Esophagus mucosa (tissue), 1 donor: ENCODE data around the gene EPB41L4A. TPM values are rescaled to one million over a fixed set of nuclear protein-coding genes. Genes with fewer than 3 reads are reported as not detected.

Experiments
- ATAC-seq: fragments of 200-7000 bp; cut with Tn5 transposase; one replicate; pipeline ENCODE4 v1.9.1; 2020
- total RNA-seq: library from RNA; stranded (reverse); gene quantifications from one replicate; pipeline ENCODE4 v1.2.4, GENCODE V29; 2023
- donor health status: DM: yes; HTN: yes; CAD: no.

The EPB41L4A gene
- total RNA-seq, 1 donor from 2014 or later = 35.1 TPM

DNA sequence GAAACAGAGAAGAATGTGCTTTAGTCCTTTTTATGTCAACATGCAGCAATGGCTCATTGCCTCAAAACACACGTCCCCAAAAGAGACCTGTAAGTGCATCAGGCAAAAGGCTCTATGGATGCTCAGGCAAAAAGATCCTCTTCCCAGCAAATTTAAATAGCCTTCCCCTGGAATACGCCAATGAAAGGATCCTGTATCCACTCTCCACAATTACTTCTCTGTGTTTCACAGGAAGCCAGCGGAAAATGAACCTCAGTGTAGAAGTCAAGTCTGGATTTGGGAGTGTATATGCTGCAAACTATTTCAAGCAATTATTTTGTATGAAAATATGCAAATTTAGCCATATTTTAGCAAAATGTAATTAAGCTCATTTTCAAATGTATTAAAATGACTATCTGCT is 217.9 kb downstream of the EPB41L4A start:
- ATAC-seq = no peak

GRCh38 chr5:112200131-112200530 is 218.9 kb downstream of the EPB41L4A start:
- ATAC-seq = no peak

- no peak for ATAC-seq
These were observed 222.5 kb downstream of the EPB41L4A start for GRCh38 chr5:112196584-112196983.

GRCh38 chr5:112195924-112196323 is 223.2 kb downstream of the EPB41L4A start:
- no peak for ATAC-seq

DNA sequence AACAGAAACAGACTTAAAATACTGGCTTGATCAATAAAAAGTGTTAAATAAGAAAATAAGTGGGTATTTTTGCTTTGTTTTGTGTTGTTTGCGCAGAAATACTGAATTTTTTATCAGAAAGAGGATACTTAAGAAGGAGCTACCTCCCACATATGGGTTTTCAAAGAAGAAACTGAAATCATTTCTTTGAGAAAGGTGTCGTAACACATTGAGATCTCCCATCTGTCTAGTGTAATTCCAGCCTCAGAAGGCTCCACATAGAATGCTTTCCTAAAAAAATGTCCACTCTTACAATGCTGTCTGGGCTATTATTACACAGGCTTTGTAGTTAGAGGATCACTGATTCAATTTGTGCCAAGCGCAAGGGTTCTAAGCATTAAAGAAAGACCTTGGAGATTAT is 226.2 kb downstream of the EPB41L4A start:
- no peak for ATAC-seq

DNA sequence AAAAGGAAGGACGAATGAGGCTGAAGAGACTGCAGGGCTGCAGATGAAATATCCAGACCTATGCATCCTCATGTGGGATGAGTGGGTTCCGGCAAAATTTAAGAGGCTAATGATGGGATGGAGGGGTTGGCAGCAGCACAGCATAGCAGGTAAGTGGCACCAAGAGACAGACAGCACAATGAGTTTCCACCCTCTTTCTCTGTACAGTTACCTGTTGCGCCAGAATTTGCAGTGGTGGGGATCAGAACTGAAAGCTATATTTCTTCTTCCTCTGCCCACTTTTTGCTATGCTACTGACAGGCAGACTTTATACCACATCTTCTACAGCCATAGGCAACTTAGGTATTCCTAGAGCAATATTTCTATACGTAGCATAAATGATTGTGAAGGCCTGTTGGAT is 227.0 kb downstream of the EPB41L4A start:
- ATAC-seq = no peak

- ATAC-seq = no peak
These were observed 229.7 kb downstream of the EPB41L4A start for GRCh38 chr5:112189391-112189790.

DNA sequence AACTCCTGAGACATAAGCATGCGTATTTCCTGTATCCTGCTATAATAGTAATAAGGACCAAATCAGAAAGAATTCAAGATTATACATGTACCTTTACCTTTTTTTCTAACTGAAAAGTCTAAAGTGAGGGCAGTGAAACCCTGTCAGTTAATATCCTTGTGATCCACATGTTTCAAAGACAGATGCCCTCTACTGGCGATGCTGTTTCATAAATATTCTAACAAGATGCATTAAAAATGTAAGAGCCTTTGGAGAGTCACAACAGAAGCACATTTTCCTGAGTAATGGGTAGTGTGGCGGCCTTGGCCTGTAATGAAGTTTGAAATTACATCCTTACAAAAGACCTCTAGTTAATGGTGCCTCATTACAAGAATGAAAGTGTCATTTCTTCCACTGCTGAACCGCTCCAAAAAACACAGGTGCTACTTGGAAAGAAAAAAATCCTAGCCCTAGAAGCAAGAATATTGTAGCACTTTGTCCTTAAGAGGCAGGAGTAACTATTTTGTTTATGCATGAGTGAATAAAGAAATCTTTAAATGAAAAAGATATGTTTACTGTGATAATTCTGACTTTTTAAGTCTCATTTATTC is 232.6 kb downstream of the EPB41L4A start:
- no peak for ATAC-seq

DNA sequence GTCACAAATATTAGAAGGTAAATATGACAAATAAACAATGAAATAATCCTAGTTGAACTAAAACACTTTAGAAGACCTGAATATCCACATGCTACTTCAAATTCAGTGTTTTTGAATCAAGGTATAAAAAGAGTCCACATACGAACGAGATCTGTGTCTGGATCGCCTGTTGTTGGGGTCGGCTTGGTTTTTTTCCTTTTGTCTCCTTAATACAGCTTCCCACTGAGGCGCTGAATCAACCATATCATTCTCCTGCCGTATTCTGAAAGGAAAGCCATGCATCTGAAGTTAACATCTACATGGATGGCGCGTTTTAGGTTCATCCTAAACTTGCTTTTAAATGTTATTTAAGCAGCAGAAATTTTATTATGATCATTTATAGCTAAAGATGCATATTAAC is 235.2 kb downstream of the EPB41L4A start:
- ATAC-seq = no peak

- ATAC-seq = peak; percentile 87
These were observed 235.9 kb downstream of the EPB41L4A start for GRCh38 chr5:112183103-112183711.

DNA sequence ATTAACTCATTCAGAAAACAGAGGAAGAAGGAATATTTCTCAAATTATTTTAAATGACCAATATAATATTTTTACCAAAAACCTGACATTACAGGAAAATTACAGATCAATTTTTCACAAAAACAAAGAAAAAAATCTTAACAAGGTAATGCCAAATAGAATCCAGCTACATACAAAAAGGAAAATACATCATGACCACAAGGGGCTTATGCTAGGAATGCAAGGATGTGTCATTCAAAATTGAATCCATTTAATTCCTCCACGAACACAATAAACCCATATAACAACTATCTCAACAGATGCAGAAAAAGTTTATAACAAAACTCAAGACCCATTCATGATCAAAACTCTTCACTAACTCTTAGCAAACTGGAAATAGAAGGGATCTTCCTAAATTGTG is 239.8 kb downstream of the EPB41L4A start:
- no peak for ATAC-seq

GRCh38 chr5:112174959-112175594 is 244.0 kb downstream of the EPB41L4A start:
- peak; percentile 61 for ATAC-seq

- ATAC-seq = no peak
These were observed 253.0 kb downstream of the EPB41L4A start for GRCh38 chr5:112165897-112166737.

- ATAC-seq = no peak
These were observed 253.7 kb downstream of the EPB41L4A start for GRCh38 chr5:112165399-112165798.

- no peak for ATAC-seq
These were observed 255.6 kb downstream of the EPB41L4A start for GRCh38 chr5:112163435-112163834.

GRCh38 chr5:112161392-112161748 is 257.7 kb downstream of the EPB41L4A start:
- no peak for ATAC-seq

DNA sequence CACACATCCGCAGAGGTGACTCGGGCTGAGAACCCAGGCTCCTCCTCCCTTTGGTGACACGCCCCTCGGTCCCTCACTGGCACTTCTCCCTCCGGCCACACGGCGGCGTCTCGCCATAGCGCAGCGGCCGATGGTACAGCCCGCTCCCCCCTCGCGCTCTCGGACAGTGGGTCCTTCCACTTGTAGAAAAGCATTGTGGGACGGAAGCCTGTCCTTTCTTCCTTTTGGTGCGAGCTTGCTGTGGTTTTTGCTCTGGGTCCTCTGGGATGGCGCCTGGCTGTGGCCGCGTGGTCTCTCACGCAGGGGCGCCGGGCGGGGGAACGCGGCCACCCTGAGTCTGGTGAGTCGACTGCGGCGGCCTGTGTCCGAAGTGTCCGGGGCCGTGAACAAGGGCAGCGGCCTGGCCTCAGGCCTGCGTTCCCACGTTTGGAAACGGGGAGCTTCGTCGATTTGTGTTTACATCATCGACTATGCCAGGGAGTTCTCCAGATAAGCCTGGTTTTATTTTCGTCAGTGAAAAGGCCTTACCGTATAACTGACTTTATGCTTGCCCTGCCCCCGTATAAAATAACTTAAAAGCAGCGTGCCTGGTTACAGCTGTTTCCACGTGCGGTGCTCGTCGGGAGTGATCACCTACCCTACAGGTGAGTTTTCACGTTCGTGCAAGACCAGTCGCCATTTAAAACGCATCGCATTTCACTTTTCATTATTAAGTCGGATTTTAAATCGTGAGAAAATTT is 258.3 kb downstream of the EPB41L4A start:
- peak; percentile 99 for ATAC-seq

DNA sequence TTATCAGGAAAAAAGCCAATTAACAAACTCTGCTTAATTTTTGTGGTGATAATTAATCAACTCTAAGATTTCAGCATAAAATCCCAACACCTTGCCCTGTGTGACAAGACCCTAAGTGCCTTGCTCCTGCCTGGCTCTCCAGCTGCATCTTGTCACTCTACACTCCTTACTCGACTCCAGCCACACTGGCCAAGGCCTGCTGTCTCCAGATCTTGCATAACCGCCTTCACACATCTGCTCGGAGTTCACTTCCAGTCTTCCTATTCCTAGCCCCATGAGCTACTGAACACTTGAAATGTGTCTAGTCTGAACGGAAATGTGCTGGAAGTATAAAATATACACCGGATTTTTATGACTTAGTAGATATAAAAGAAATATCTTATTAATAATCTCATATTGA is 259.6 kb downstream of the EPB41L4A start:
- no peak for ATAC-seq

DNA sequence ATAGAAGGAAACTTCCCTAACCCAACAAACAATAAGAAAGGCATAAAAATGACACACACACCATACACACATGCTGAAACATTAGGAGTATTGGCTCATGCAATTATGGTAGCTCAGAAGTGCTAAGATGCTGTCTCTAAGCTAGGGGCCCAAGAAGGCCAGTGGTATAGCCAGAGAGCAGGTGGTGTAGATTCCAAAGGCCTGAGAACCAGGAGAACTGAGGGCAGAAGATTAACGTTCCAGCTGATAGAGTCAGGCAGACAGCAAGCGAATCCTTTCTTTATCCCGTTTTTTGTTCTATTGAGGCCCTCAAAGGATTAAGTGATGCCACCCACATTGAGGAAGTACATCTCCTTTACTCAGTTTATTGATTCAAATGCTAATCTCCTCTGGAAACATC is 262.9 kb downstream of the EPB41L4A start:
- ATAC-seq = no peak

GRCh38 chr5:112154940-112155686 is 264.0 kb downstream of the EPB41L4A start:
- no peak for ATAC-seq

GRCh38 chr5:112149727-112150126 is 269.4 kb downstream of the EPB41L4A start:
- ATAC-seq = no peak
